ENCODE measurements around the gene PLSCR1. TPM values are rescaled to one million over a fixed set of nuclear protein-coding genes. Genes with fewer than 3 reads are reported as not detected.

PLSCR1 gene
- total RNA-seq, 1 donor from 2014 or later: 25.4 TPM

GRCh38 chr3:146507331-146508120, 36.9 kb downstream of the PLSCR1 start:
- no peaks in the 10 kb centered on the region for H3K27me3 ChIP-seq (ENCODE audit: low read depth)
- no peak for DNase-seq
- no peak for TF ChIP-seq CTCF (IDR thresholded peaks at IDR 0.05; ENCODE audit: borderline replicate concordance)
- H3K36me3 ChIP-seq: no peaks in the 10 kb centered on the region
- H3K9me3 ChIP-seq (replicated peaks): no peaks in the 10 kb centered on the region
- no peak overlapping the region for H3K4me3 ChIP-seq
- intact Hi-C loops (cut with micrococcal nuclease): no loop called here
- peaks cover 31% of the 10 kb centered on the region for H3K4me1 ChIP-seq
- peak overlapping the region; percentile 77 for H3K27ac ChIP-seq (replicated peaks)

DNA sequence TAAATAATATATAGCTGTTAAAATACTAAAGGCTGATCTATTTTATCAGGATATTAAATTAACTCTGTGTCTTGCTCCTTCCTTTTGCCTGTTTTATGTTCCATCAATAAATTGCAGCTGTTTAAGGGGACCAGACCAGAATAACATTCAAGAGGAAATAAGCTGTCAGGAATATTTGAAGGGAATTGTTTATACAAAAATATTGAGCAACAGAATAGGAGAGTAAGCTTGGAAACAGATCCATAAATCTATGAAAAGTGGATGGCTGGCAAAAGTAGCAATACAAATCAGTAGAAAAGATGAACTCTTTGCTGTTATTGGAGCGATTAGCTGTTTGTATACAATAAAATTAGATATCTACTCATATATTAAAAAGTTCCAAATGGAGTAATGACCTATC, 38.9 kb downstream of the PLSCR1 start:
- Histone ChIP-seq H3K36me3 (no peaks in the 10 kb centered on the region), H3K27me3 (ENCODE audit: low read depth) (no peaks in the 10 kb centered on the region), H3K4me1 (peaks cover 31% of the 10 kb centered on the region), H3K9me3 (replicated peaks) (no peaks in the 10 kb centered on the region), H3K4me3 (no peak overlapping the region), H3K27ac (replicated peaks) (peak overlapping the region; percentile 39)
- TF ChIP-seq CTCF (IDR thresholded peaks at IDR 0.05; ENCODE audit: borderline replicate concordance): no peak
- DNase-seq: no peak
- intact Hi-C loops (cut with micrococcal nuclease): no loop called here

DNA sequence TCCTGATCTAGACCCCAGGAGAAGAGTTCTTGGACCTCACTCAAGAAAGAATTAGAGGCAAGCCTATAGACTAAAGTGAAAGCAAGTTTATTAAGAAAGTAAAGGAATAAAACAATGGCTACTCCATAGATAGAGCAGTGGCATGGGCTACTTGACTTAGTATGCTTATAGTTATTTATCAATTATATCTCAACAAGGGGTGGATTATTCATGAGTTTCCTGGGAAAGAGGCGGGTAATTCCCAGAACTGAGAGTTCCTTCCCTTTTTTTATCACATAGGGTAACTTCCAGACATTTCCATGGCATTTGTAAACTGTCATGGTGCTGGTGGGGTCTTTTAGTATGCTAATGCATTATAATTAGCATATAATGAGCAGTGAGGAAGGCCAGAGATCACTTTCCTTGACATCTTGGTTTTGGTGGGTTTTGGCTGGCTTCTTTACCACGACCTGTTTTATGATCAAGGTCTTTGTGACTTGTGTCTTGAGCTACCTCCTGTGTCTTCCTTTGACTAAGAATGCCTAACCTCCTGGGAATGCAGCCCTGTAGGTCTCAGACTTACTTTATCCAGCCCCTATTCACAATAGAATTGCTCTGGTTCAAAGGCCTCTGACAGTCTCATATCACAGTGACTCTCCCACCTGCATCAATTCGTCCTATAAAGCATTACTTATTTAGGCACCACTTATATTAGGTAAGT, 39.8 kb downstream of the PLSCR1 start:
- peaks cover 31% of the 10 kb centered on the region for H3K4me1 ChIP-seq
- no peaks in the 10 kb centered on the region for H3K36me3 ChIP-seq
- no peaks in the 10 kb centered on the region for H3K27me3 ChIP-seq (ENCODE audit: low read depth)
- H3K4me3 ChIP-seq: no peak overlapping the region
- no peak for DNase-seq
- H3K9me3 ChIP-seq (replicated peaks): no peaks in the 10 kb centered on the region
- TF ChIP-seq CTCF (IDR thresholded peaks at IDR 0.05; ENCODE audit: borderline replicate concordance): no peak
- intact Hi-C loops (cut with micrococcal nuclease): no loop called here
- H3K27ac ChIP-seq (replicated peaks): peak overlapping the region; percentile 39

DNA sequence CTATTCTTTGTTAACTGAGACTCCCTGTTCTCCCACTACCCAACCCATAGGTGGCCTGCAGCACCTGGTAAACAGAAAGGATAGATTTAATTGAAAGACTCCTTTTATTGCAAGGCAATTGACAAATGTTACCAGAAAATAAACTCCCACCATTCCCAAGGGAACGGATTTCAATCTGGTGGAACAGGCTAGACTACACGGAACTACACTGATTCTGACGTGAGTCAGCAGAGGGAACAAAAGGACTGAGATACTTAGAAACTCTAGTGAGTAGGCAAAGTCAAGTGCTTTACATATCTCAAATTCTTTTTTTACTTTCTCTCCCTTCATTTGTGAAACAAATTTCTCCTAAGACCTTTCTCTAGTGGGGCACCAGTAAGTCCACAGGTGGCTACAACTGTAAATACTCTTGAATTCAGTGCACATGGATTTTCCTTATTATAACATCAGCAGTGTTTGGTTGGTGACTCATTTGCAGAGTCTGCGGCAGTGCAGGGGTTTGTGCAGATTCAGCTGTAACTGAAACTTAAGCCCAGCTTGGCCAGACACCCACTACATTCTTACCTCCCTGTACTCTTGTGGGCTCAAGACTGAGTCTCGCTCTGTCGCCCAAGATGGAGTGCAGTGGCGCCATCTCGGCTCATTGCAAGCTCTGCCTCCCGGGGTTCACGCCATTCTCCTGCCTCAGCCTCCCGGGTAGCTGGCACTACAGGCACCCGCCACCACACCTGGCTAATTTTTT, 40.8 kb downstream of the PLSCR1 start:
- no peak overlapping the region for H3K27ac ChIP-seq (replicated peaks)

More for the DNA sequence above, 40.8 kb downstream of the PLSCR1 start:
- intact Hi-C loops (cut with micrococcal nuclease): no loop called here
- H3K9me3 ChIP-seq (replicated peaks): no peaks in the 10 kb centered on the region
- DNase-seq: no peak
- no peak for TF ChIP-seq CTCF (IDR thresholded peaks at IDR 0.05; ENCODE audit: borderline replicate concordance)
- H3K4me3 ChIP-seq: no peak overlapping the region
- H3K27me3 ChIP-seq (ENCODE audit: low read depth): no peaks in the 10 kb centered on the region
- peaks cover 31% of the 10 kb centered on the region for H3K4me1 ChIP-seq
- H3K36me3 ChIP-seq: no peaks in the 10 kb centered on the region
